OCI-LY1 (cell line): ENCODE data around the gene EMID1.

Experiments
- EZH2 ChIP-seq: fragments of 200-600 bp; sonication (generic), shearing (Covaris generic); IDR thresholded peaks from 2 replicates; pipeline ENCODE4 v1.8.0; 2017; ENCODE audit warnings: borderline replicate concordance, mixed run types, mild to moderate bottlenecking, antibody characterized with exemption, low read length, moderate library complexity, mixed read lengths
- TF ChIP-seq, protein P1 (sequence below): fragments of 200-600 bp; sonication (generic), shearing (Covaris generic); IDR thresholded peaks from 2 replicates; pipeline ENCODE4 v1.5.1; 2017; ENCODE audit warnings: mild to moderate bottlenecking, antibody characterized with exemption, low read length, moderate library complexity, mixed read lengths

DNA sequence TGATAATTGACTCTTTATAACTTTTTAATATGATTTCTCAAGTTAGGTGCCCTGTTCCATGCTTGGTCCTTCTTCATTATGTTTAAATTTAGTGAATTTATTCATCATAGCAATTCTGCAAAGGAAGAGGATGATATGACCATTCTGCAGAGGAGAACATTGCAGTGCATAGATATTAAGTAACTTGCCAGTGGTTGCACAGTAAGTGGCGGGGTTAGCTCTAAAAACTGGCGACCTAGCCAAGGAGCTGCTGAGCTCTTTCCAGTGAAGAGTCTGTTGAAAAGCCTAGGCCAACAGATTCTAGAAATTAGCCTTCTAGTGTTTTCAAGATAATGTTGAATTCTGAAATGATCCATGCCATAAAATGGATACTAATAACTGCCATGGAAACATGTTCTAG is 66.9 kb downstream of the EMID1 start:
- TF ChIP-seq, protein P1, sequence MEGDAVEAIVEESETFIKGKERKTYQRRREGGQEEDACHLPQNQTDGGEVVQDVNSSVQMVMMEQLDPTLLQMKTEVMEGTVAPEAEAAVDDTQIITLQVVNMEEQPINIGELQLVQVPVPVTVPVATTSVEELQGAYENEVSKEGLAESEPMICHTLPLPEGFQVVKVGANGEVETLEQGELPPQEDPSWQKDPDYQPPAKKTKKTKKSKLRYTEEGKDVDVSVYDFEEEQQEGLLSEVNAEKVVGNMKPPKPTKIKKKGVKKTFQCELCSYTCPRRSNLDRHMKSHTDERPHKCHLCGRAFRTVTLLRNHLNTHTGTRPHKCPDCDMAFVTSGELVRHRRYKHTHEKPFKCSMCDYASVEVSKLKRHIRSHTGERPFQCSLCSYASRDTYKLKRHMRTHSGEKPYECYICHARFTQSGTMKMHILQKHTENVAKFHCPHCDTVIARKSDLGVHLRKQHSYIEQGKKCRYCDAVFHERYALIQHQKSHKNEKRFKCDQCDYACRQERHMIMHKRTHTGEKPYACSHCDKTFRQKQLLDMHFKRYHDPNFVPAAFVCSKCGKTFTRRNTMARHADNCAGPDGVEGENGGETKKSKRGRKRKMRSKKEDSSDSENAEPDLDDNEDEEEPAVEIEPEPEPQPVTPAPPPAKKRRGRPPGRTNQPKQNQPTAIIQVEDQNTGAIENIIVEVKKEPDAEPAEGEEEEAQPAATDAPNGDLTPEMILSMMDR: no peak
- no peak for TF ChIP-seq EZH2
